Sigmoid colon (tissue), 4 donors: ENCODE data around the gene TACC2.

Experiments
- EP300 ChIP-seq, 4 donors: sonication (generic); formaldehyde crosslinking; IDR thresholded peaks; one replicate each; pipeline ENCODE4 v1.6.1; 2017; ENCODE audit warnings: antibody characterized with exemption in 4 of 4
- POLR2A ChIP-seq, 2 donors: fragments of 450-650 bp; IDR thresholded peaks; one replicate each; pipeline ENCODE4 v1.6.1; 2016; ENCODE audit warnings: antibody characterized with exemption in 2 of 2, mild to moderate bottlenecking in 2 of 2, moderate library complexity in 2 of 2
- POLR2AphosphoS5 ChIP-seq, 4 donors: sonication (generic); formaldehyde crosslinking; IDR thresholded peaks; one replicate each; pipeline ENCODE4 v1.6.1; 2017; ENCODE audit warnings: antibody characterized with exemption in 4 of 4
- TF ChIP-seq, protein P1 (sequence below), 4 experiments: fragments of 450-650 bp in 3 of 4; fragments of 200-600 bp in 1 of 4; IDR thresholded peaks; one replicate each; pipeline ENCODE4 v1.5.1; 2016 to 2019; ENCODE audit warnings: antibody characterized with exemption in 4 of 4, mild to moderate bottlenecking in 3 of 4, moderate library complexity in 2 of 4

DNA sequence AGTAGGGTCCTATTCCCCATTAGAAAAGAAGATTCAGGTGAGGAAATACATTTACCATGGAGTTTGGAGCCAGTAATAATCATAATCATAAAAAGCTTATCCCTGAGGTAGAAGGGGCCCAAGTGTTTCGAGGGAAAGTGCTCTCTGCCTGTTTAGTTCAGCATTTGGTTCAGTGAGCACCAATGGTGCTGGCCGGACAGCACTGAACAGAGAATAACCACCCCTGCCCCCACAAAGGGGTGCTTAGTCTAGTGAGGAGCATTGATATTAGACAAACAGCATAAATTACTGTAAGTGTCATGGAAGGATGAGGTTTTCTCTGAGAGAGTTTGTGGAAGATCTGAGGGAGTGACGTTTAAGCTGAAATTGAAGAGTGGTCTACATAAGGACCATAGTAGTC lies 39.5 kb upstream of the TACC2 start:
- TF ChIP-seq POLR2AphosphoS5 (IDR thresholded peaks at IDR 0.05) (no peak), POLR2A (IDR thresholded peaks at IDR 0.05) (no peak), EP300 (IDR thresholded peaks at IDR 0.05) (no peak)
- TF ChIP-seq, protein P1, sequence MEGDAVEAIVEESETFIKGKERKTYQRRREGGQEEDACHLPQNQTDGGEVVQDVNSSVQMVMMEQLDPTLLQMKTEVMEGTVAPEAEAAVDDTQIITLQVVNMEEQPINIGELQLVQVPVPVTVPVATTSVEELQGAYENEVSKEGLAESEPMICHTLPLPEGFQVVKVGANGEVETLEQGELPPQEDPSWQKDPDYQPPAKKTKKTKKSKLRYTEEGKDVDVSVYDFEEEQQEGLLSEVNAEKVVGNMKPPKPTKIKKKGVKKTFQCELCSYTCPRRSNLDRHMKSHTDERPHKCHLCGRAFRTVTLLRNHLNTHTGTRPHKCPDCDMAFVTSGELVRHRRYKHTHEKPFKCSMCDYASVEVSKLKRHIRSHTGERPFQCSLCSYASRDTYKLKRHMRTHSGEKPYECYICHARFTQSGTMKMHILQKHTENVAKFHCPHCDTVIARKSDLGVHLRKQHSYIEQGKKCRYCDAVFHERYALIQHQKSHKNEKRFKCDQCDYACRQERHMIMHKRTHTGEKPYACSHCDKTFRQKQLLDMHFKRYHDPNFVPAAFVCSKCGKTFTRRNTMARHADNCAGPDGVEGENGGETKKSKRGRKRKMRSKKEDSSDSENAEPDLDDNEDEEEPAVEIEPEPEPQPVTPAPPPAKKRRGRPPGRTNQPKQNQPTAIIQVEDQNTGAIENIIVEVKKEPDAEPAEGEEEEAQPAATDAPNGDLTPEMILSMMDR (IDR thresholded peaks at IDR 0.05): no peak
